Stimulated activated CD8-positive, alpha-beta memory T cell treated with anti-CD3 and anti-CD28 coated beads, Interleukin-15, amount 100 ng/mL, for 1 hour (primary cell): ENCODE data around the gene KDM1B.
"Not testable (repeated sequence)": the region's sequence is repeated elsewhere in the genome, so short reads cannot be mapped to it uniquely, and the experiment has no call there.

Experiments used
- DNase-seq: peaks from one replicate; pipeline ENCODE4 v3.0.0-alpha.2; 2020; ENCODE audit warnings: low read depth

The KDM1B gene

GRCh38 chr6:18155150-18155863 lies at the start of gene KDM1B:
TSS of gene KDM1B (plus strand) at chr6:18155422. CDS start at chr6:18159896, 4,474 bp downstream.
- peak; percentile 97 for DNase-seq

- DNase-seq, result no peak
Observed at GRCh38 chr6:18107061-18107460, 48.2 kb upstream of the KDM1B start.

- DNase-seq, result no peak
Observed at GRCh38 chr6:18110162-18110561, 45.1 kb upstream of the KDM1B start.

- no peak for DNase-seq
Observed at GRCh38 chr6:18115356-18115755, 39.9 kb upstream of the KDM1B start.

DNA sequence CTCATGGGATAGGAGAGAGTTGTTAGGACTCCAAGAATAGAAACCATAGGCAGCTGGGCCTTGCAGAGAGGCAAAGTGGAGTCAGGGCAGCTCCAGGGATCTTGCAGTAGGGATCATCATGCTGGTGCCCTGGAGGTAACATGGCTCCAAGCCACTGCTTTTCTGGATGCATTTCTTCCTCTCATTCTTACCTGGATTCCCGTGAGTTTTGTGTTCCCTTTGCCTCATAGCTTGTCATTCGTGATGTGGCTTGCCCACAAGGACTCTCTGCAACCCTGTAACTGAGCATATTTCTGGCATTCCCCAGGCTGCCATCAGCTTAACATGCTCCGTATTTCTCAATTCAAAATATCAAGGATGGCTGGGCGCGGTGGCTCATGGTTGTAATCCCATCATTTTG lies 38.1 kb upstream of the KDM1B start:
- DNase-seq, result no peak

DNA sequence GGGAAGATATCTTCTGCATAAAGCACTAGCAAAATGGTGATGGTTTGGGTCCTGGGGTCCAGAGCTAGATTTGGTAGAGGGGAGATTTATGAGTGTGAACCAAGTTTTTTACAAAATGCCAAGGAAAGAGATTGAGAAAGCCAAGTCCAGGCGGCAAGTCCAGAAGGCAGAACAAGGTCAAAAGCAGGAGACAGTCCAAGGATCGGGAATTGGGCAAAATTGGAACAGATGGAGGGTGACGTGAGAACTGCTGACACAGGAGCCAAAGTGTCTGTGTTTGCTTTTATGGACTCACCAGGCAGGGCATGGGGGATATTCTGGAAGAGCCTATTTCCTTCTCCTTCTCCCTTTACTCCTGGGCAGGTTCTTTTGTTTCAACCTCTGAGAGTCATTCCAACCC lies 36.9 kb upstream of the KDM1B start:
- no peak for DNase-seq

GRCh38 chr6:18119236-18119635 lies 36.0 kb upstream of the KDM1B start:
- DNase-seq, result no peak

GRCh38 chr6:18121580-18122127 lies 33.6 kb upstream of the KDM1B start:
- no peak for DNase-seq

DNA sequence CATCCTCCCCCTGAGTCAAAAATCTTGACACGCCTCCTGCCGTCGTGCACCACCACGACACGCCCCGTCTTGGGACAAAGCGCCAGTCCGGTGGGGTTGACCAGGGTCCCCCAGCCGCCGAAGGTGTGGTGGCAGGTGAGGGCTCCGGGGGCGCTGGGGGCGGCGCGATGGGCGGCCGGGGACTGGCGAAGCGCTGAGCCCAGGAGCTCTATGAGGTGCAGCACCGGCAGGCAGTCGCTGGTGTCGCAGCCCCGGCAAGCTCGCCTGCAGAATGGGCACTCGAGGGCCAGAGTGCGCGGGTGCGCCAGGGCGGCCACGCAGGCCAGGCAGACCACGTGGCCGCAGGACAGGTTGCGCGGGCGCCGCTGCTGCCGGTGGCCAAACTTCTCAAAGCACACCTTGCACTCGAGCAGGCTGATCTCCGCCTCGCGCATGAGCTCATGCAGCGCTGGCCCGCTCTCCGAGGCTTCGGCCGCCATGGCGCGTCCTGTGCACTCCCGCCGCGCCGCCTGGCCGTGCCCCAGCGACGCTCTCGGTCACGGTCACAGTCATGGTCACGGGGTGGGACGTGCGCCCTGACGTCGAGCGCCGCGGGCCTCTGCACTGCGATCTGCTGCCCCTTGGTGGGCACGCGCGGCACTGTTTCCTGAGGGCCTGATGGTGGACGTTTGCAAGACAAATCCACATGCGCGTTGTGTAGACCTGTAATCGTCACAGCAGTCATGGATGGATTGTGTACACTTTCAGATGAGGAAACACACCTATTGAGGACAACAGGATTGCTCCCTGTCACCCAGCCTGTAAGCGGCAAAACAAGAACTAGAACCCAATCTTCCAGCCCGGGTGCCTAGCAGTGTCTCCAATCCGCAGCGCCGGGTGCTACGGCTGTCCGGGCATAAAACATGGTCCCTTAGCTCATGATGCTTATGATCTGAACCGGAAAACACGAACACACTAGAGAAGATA lies 32.8 kb upstream of the KDM1B start, which contains the start of gene NHLRC1:
Gene NHLRC1 (minus strand): TSS at position 550 of the 966 bp plus-strand sequence. CDS start 71 bp downstream, at position 479.
- peak; percentile 45 for DNase-seq

- no peak for DNase-seq
Observed at GRCh38 chr6:18126121-18126520, 29.1 kb upstream of the KDM1B start.

- DNase-seq, result no peak
Observed at GRCh38 chr6:18132346-18132745, 22.9 kb upstream of the KDM1B start.

DNA sequence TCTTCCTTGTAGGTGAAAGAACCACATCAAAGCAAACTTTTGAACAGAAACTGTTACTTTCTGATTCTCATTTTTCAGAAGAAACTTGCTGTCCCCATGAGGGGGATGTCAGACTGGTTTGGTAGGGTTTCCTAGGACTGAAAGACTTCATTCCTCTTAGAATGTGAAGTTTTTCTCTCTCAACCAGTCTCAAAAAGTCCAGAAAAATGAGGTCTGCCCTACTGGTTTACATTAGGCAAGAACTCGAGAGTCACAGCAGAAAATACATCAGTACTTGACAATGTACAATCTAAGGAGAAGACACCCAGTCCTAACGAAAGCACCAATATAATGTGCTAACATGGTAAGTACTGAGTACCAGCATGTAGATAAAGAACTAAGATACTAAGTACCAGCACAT lies 20.1 kb upstream of the KDM1B start:
- DNase-seq, result no peak

DNA sequence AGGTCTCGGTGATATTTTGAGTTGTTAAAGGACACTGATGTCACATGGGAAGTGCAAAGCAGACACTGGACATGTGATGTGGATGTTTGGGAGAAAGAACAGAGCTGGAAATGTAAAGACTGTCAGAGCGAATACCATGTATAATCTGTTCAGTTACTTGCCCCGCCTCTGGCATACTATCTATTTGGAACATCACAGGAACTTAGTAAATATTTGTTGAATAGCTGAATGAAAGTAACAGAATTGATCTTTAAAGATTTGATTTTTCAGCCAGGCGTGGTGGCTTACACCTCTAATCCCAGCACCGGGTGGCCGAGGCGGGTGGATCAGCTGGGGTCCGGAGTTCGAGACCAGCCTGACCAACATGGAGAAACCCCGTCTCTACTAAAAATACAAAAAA lies 19.0 kb upstream of the KDM1B start:
- no peak for DNase-seq

- no peak for DNase-seq
Observed at GRCh38 chr6:18138906-18139305, 16.3 kb upstream of the KDM1B start.

DNA sequence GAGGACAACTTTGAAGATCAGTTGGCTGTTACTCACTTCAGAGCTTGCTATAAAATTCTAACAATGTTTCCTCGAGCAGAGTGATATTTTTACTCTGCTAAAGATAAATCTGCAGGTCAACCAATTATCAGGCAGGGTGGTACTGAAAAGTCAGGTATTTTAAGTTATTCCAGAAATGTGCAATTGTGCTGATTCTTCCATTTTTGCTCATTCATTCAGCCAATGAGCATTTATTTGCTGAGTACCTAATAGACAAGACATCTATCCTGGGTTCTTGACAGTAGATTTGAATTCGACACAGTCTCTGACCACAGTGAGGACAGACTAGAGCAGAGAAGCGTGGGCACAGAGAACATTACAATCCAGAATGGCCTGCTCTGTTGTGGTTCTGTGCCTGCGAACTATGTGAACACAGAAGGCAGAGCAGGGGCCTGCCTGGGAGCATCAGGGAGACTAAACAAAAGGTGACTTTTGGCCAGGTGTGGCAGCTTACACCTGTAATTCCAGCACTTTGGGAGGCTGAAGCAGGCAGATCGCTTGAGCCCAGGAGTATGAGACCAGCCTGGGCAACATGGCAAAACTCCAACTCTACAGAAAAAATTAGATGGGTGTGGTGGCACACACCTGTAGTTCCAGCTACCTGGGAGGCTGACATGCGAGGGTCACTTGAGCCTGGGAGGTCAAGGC lies 15.1 kb upstream of the KDM1B start:
- DNase-seq, result no peak

DNA sequence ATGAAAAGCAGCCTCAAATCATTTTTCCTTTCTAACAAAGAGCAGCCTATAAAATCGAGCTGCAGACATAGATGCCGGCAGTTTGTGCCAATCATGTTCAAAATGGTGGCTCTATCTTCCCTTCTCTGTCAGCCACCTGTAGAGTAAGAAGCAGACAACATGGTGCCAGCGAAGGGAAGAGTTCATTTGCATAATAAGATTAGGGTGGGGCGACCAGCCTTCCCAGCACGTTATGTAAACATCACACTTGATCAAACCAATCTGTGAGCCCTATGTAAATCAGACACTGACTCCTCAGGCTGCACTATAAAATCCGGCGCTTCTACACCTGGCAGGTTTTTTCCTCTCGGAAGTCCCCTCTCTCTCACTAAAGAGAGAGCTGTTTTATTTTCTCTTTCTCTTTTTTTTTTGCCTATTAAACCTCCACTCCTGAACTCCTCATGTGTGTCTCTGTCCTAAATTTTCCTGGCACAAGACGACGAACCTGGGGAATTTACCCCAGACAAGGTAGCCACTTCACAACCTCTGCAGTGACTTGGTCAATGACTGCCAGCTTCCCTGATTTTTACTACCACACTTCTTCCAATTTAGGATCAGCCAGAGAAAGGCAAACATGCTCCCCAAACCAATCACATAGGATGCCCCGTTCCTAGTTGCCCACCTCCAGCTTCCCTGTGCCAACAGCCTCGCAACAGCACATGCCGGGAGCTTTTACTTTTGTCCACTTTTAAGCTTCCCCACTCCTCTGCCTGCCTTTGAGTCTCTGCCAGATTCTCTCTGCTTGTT lies 13.2 kb upstream of the KDM1B start:
- no peak for DNase-seq

DNA sequence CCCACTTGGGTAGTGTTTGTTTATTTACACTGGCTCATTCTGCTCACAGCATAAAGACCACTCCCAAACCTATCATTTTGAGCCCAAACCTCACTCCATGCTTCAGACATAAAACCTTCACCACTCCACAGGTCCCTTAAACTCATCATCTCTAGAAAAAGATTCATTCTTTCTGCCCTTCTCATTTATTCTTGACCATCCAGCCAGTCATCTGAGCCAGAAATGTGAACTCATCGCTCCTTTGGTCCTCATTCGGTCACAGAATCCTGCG lies 12.7 kb upstream of the KDM1B start:
- DNase-seq, result no peak

DNA sequence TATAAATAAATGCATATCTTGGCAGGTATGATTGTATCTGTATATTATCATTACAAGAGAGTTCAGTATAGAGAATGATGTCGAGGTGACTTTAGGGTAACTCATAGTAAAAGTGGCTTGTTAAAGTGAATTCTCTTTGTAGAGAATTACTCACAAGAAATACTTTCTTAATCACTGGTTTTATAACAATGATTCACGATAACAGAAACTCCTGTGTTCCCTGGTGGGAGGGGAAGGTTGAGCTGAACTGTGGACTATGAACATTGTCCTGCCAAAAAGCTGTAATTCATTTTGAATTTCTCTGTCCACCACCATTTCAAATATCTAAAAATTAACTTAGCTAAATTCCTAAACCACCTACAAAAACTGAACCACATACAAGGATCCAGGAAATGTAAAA lies 8.1 kb upstream of the KDM1B start:
- no peak for DNase-seq

GRCh38 chr6:18147616-18148015 lies 7.6 kb upstream of the KDM1B start:
- no peak for DNase-seq

DNA sequence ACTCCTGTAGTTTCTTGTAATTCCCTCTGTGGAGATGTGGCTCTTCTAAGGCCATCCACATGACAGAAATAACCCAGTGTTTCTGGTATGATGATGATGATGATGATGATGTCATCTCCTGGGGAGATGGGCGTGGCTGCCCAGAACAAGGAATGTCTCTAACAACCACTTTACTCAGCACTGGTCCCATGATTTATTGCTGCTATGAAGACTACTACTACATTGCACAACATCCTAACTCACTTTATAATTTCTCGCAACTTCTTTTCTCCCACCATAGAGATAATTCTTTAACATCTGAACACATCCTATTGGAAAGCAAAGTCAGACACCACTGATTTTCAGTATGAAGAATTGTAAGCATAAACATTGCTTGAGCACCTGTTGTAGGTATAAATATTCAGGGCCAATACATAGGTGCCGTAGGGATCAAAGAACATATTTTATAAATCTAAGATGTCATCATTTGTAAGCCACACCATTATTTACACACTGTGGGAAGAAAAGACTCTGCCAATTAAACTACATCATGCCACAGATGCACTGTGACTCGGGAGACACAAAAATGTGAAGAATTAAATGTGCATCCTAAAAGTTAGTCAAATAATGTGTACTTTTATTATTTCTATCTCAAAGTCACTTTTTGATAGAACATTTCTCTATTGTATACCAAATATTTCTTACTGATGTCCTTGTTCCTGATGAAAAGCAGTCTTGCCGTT lies 6.8 kb upstream of the KDM1B start:
- DNase-seq, result no peak

DNA sequence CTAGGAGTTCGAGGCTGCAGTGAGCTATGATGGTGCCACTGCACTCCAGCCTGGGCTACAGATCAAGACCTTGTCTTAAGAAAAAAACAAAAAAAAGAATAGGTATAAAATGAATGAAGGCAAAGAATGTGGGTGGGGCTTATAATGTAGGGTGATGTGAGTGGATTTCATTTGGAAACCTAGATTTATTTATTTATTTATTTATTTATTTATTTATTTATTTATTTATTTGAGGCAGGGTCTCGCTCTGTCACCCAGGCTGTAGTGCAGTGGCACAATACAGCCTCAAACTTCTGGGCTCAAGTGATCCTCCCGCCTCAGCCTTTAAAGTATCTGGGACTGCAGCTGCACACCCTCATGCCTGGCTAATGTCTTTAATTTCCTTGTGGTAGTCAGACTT lies 3.8 kb upstream of the KDM1B start:
- DNase-seq, result not testable (repeated sequence)
